ENCODE results near the gene TIPIN.
A peak's percentile ranks its signal among the peaks of the same experiment; 100 is the strongest.
"Not testable (repeated sequence)": the region's sequence is repeated elsewhere in the genome, so short reads cannot be mapped to it uniquely, and the experiment has no call there.

The TIPIN gene

DNA sequence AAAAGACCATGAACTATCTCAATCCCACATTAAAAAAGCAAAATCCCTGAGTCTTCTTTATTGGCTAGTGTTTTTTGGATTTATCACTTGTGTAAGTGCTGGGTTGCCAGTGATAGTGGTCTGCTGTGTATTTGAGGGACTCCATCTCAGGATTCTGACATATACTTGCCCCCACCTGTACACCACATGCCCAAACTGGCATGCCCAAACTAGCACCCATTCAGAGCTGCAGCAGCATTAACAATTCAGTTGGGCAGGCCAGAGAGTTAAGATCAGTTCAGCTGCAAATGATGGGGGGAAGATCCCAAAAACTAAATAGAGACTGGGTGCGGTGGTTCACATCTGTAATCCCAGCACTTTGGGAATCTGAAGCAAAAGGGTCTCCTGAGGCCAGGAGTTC lies 6.3 kb upstream of the TIPIN start:
- TF ChIP-seq, protein P1, sequence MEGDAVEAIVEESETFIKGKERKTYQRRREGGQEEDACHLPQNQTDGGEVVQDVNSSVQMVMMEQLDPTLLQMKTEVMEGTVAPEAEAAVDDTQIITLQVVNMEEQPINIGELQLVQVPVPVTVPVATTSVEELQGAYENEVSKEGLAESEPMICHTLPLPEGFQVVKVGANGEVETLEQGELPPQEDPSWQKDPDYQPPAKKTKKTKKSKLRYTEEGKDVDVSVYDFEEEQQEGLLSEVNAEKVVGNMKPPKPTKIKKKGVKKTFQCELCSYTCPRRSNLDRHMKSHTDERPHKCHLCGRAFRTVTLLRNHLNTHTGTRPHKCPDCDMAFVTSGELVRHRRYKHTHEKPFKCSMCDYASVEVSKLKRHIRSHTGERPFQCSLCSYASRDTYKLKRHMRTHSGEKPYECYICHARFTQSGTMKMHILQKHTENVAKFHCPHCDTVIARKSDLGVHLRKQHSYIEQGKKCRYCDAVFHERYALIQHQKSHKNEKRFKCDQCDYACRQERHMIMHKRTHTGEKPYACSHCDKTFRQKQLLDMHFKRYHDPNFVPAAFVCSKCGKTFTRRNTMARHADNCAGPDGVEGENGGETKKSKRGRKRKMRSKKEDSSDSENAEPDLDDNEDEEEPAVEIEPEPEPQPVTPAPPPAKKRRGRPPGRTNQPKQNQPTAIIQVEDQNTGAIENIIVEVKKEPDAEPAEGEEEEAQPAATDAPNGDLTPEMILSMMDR (IDR thresholded peaks at IDR 0.05; ENCODE audit: extremely low read depth, insufficient read depth, missing control alignments): no peak
- in situ Hi-C loops (cut with MboI; ENCODE audit: low pct_unique_long_range_greater_than_20kb, low sequenced_read_pairs, unreplicated experiment): no loop called here
- DNase-seq (ENCODE audit: low spot score): no peak

DNA sequence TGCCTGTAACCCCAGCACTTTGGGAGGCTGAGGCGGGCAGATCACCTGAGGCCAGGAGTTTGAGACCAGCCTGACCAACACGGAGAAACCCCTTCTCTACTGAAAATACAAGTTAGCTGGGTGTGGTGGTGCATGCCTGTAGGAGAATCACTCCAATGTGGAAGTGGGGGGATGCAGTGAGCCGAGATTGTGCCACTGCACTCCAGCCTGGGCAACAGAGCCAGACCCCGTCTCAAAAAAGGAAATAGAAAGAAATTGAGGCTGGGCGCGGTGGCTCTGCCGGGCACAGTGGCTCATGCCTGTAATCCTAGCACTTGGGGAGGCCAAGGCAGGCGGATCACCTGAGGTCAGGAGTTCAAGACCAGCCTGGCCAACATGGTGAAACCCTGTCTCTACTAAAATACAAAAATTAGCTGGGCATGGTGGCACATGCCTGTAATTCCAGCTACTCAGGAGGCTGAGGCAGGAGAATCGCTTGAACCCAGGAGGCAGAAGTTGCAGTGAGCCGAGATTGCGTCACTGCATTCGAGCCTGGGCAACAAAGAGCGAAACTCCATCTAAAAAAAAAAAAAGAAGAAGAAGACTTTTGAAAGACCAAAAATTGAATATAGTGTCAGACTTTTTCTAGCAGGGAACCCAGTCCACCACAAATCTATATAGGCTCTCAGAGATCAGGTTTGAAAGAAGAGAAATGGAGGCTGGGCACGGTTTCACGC lies 5.4 kb upstream of the TIPIN start:
- in situ Hi-C loops (cut with MboI; ENCODE audit: low pct_unique_long_range_greater_than_20kb, low sequenced_read_pairs, unreplicated experiment); DNase-seq (ENCODE audit: low spot score): not testable (repeated sequence)

DNA sequence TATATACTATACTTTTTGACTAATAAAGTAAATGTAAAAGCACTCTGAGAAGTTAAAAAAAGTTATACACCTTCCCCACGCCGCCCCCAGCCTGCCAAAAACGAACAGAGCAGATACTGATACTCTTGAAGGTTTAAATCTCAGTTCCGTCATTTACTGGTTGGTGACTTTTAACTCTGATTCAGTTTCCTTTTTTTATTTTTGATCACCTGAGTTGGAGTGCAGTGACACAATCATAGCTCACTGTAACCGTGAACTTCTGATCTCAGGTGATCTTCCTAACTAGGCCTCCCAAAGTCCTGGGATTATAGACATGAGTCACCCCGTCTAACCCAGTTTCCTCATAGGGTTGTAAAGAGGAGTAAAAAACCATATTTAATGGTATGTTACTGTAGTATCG lies 3.3 kb upstream of the TIPIN start:
- TF ChIP-seq, protein P1 (IDR thresholded peaks at IDR 0.05; ENCODE audit: extremely low read depth, insufficient read depth, missing control alignments): no peak
- in situ Hi-C loops (cut with MboI; ENCODE audit: low pct_unique_long_range_greater_than_20kb, low sequenced_read_pairs, unreplicated experiment): no loop called here
- peak; percentile 33 for DNase-seq (ENCODE audit: low spot score)

DNA sequence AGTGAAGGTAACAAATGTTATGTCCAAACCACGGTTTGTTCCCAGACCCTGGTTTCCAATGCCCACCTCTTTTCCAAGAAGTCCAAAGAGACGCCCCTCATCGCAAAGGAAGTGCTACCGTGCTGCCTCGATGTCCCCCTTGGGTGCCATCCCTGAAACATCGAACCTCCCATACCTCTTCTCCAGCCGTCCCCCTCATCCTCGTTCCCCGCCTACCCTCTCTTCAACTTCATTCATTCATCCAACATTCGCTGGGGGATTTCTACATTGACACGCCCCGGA lies 467 bp downstream of the TIPIN start:
- DNase-seq (ENCODE audit: low spot score): no peak
- in situ Hi-C loops (cut with MboI; ENCODE audit: low pct_unique_long_range_greater_than_20kb, low sequenced_read_pairs, unreplicated experiment): no loop called here
- TF ChIP-seq, protein P1 (IDR thresholded peaks at IDR 0.05; ENCODE audit: extremely low read depth, insufficient read depth, missing control alignments): no peak

DNA sequence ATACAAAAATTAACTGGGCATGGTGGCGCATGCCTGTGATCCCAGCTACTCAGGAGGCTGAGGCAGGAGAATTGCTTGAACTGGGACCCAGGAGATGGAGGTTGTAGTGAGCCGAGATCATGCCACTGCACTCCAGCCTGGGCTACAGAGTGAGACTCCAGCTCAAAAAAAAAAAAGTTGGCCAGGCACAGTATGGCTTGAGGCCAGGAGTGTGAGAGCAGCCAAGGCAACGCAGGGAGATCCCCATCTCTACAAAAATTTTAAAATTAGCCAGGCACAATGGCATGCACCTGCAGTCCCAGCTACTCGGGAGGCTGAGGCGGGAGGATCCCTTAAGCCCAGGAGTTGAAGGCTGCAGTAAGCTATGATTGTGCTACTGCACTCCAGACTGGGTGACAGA lies 8.0 kb downstream of the TIPIN start:
- in situ Hi-C loops (cut with MboI; ENCODE audit: low pct_unique_long_range_greater_than_20kb, low sequenced_read_pairs, unreplicated experiment); DNase-seq (ENCODE audit: low spot score): not testable (repeated sequence)

DNA sequence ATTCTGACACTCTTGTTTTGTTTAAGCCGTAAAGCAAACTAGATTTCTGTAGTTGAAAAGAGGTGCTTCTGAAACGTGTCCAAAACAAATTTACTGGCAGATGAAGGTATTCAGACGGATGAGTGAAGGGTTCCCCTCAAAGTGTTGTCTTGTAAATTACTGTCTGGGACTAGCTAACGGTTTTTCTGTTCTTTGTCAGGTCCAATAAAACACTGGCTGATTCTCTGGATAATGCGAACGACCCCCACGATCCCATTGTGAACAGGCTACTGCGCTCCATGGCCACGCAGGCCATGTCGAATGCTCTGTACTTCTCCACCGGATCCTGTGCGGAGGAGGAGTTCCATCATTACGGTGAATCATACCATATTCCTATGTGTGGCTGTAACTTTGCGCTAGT lies 27.7 kb downstream of the TIPIN start:
- DNase-seq (ENCODE audit: low spot score): no peak
- in situ Hi-C loops (cut with MboI; ENCODE audit: low pct_unique_long_range_greater_than_20kb, low sequenced_read_pairs, unreplicated experiment): no loop called here
- TF ChIP-seq, protein P1 (IDR thresholded peaks at IDR 0.05; ENCODE audit: extremely low read depth, insufficient read depth, missing control alignments): no peak

DNA sequence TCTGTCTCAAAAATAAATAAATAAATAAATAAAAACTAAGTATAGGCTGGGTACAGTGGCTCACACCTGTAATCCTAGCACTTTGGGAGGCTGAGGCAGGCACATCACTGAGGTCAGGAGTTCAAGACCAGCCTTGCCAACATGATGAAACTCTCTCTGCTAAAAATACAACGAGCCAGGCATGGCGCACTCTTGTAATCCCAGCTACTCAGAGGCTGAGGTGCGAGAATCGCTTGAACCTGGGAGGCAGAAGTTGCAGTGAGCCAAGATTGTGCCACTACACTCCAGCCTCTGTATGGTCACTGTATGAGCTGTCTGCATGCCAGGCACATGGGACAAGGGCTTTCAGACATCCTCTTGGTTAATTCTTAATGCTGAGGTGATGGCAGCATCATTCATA lies 28.7 kb downstream of the TIPIN start:
- TF ChIP-seq, protein P1 (IDR thresholded peaks at IDR 0.05; ENCODE audit: extremely low read depth, insufficient read depth, missing control alignments): no peak
- in situ Hi-C loops (cut with MboI; ENCODE audit: low pct_unique_long_range_greater_than_20kb, low sequenced_read_pairs, unreplicated experiment): no loop called here
- no peak for DNase-seq (ENCODE audit: low spot score)

DNA sequence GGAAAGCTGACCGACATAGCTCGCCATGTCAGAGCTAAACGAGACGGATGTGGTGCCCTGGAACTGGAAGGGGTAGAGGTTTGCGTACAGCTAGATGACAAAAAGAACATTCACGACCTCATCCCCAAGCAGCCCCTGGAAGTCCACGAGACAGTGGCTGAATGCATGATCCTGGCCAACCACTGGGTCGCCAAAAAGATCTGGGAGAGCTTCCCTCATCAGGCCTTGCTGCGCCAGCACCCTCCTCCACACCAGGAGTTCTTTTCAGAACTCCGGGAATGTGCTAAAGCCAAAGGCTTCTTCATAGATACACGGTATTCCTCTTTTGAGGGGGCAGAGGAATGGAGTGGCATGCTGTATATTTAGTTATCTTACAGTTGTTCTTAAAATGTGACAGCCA lies 30.4 kb downstream of the TIPIN start:
- TF ChIP-seq, protein P1 (IDR thresholded peaks at IDR 0.05; ENCODE audit: extremely low read depth, insufficient read depth, missing control alignments): no peak
- in situ Hi-C loops (cut with MboI; ENCODE audit: low pct_unique_long_range_greater_than_20kb, low sequenced_read_pairs, unreplicated experiment): no loop called here

More for the DNA sequence above, 30.4 kb downstream of the TIPIN start:
- DNase-seq (ENCODE audit: low spot score): no peak

All from GM13977 (cell line).